K562 (cell line): ENCODE data around the gene P2RX3. TPM values are rescaled to one million over a fixed set of nuclear protein-coding genes. Genes with fewer than 3 reads are reported as not detected.
A peak's percentile ranks its signal among the peaks of the same experiment; 100 is the strongest.

Experiments used
- E2F6 ChIP-seq, 2 experiments: IDR thresholded peaks; 2 replicates each; pipeline ENCODE4 v1.6.1; 2011; ENCODE audit warnings: borderline replicate concordance in 1 of 2, control low read depth in 1 of 2, low read depth in 1 of 2, low read length in 1 of 2, mild to moderate bottlenecking in 1 of 2, mixed read lengths in 1 of 2, moderate library complexity in 1 of 2; ENCODE audit not compliant: insufficient read depth in 1 of 2, insufficient read length in 1 of 2, poor library complexity in 1 of 2, severe bottlenecking in 1 of 2; ENCODE audit errors: extremely low read depth in 1 of 2
- KDM5B ChIP-seq: fragments of 200-600 bp; sonication (generic); IDR thresholded peaks from 2 replicates; pipeline ENCODE4 v1.6.1; 2012; ENCODE audit warnings: low read depth, mild to moderate bottlenecking, moderate library complexity, low read length, control low read depth, inconsistent platforms; ENCODE audit not compliant: insufficient replicate concordance
- NRF1 ChIP-seq, 2 experiments: fragments of 450-650 bp; IDR thresholded peaks in 1 of 2; conservative IDR thresholded peaks in 1 of 2; 2 replicates each; pipeline ENCODE4 v1.6.1; 2014; ENCODE audit warnings: mild to moderate bottlenecking in 2 of 2
- POLR2G ChIP-seq: fragments of 200-400 bp; formaldehyde crosslinking; IDR thresholded peaks from 2 replicates; pipeline ENCODE4 v1.6.1; 2017; ENCODE audit warnings: low read depth, mild to moderate bottlenecking, antibody characterized with exemption, low read length, moderate library complexity
- RBM22 ChIP-seq: fragments of 200-400 bp; formaldehyde crosslinking; IDR thresholded peaks from 2 replicates; pipeline ENCODE4 v1.6.1; 2018; ENCODE audit warnings: low read length, low read depth; ENCODE audit not compliant: poor library complexity, severe bottlenecking
- SUPT5H ChIP-seq: fragments of 450-650 bp; IDR thresholded peaks from 2 replicates; pipeline ENCODE4 v1.6.1; 2016
- USF1 ChIP-seq: sonication (generic); formaldehyde crosslinking; IDR thresholded peaks from 2 replicates; pipeline ENCODE4 v1.9.0; 2022; ENCODE audit warnings: mild to moderate bottlenecking, missing genetic modification reagents
- VEZF1 ChIP-seq: fragments of 200-800 bp; sonication (Bioruptor generic); IDR thresholded peaks from 2 replicates; pipeline ENCODE4 v1.6.1; 2017; ENCODE audit warnings: missing genetic modification characterization, missing compliant biosample characterization
- XRCC5 ChIP-seq: fragments of 200-400 bp; formaldehyde crosslinking; IDR thresholded peaks from 2 replicates; pipeline ENCODE4 v1.6.1; 2017; ENCODE audit warnings: low read depth, mild to moderate bottlenecking, low read length
- ZBTB40 ChIP-seq, 2 experiments: fragments of 450-650 bp in 1 of 2; sonication (generic) in 1 of 2; formaldehyde crosslinking in 1 of 2; IDR thresholded peaks; 2 replicates each; pipeline versions ENCODE4 v1.7.1 to v1.9.0; 2016 to 2022; ENCODE audit warnings: inconsistent platforms in 1 of 2, mild to moderate bottlenecking in 1 of 2, missing genetic modification reagents in 1 of 2
- ZNF717 ChIP-seq: fragments of 250-450 bp; sonication (Bioruptor Pico); IDR thresholded peaks from 2 replicates; pipeline ENCODE4 v1.5.0; 2021
- polyA plus RNA-seq, 8 experiments: library from polyadenylated mRNA; depleted of rRNA in 4 of 8; stranded (reverse) in 5 of 8; unstranded in 3 of 8; fragments of >200 nt; fragmentation: Nextera tagmentation in 2 of 8; fragmentation: Illumina TruSeq in 1 of 8; extraction: Ambion mirVana in 2 of 8; extraction: Trizol in 1 of 8; gene quantifications; 2 replicates each; pipeline versions ENCODE4 v1.2.1 to v1.2.3, GENCODE V29; 2011 to 2014; ENCODE audit warnings: inconsistent platforms in 1 of 8, missing spikeins in 1 of 8
- total RNA-seq, 7 experiments: library from RNA; depleted of rRNA in 6 of 7; stranded (reverse); fragments of >200 nt in 6 of 7; fragmentation: Illumina TruSeq in 2 of 7; extraction: Trizol in 2 of 7; gene quantifications; 2 replicates each; pipeline versions ENCODE4 v1.2.1 to v1.2.3, GENCODE V29; 2011 to 2021; ENCODE audit warnings: low replicate concordance in 1 of 7

The P2RX3 gene
- total and polyA plus RNA-seq, 9 of the 15 experiments (the other 6 are each of a cell fraction or from before 2014, with no cell fraction given), result not detected

GRCh38 chr11:57311109-57311936 lies 26.8 kb upstream of the P2RX3 start (continued):
- TF ChIP-seq E2F6 (IDR thresholded peaks at IDR 0.05; ENCODE audit: borderline replicate concordance in 1 of 2, extremely low read depth in 1 of 2, insufficient read depth in 1 of 2, insufficient read length in 1 of 2, low read depth in 1 of 2, low read length in 1 of 2, poor library complexity in 1 of 2, severe bottlenecking in 1 of 2), result peak in 1 of 2 experiments; percentile 49
- TF ChIP-seq VEZF1, result peak; percentile 60
- TF ChIP-seq NRF1 (conservative IDR thresholded peaks at IDR 0.05 in 1 of 2, IDR thresholded peaks at IDR 0.05 in 1 of 2), result peak; percentile 65 to 70
- no peak for TF ChIP-seq ZNF717 (CRISPR knock-in tag)
- TF ChIP-seq ZBTB40 (IDR thresholded peaks at IDR 0.05), result no peak
- TF ChIP-seq ZBTB40 (CRISPR knock-in tag; IDR thresholded peaks at IDR 0.05), result no peak
- TF ChIP-seq SUPT5H, result peak; percentile 63; the same call in 1 of the 2 replicates
- peak; percentile 74 for TF ChIP-seq POLR2G
- peak; percentile 67 for TF ChIP-seq RBM22
- TF ChIP-seq USF1 (CRISPR knock-in tag), result 0 out of 2 replicates have a peak, but pooled peaks have one; percentile 29
- TF ChIP-seq KDM5B, result peak; percentile 34
- no peak for TF ChIP-seq XRCC5
